AG09309 (cell line): Measurements from ENCODE around the gene LDB3.

Experiments
- DNase-seq: peaks from one replicate; pipeline ENCODE4 v3.0.0-alpha.2; 2010; ENCODE audit warnings: low read depth
- H3K4me3 ChIP-seq: 2 replicates; pipeline ENCODE4 v1.5.1; 2011; ENCODE audit warnings: mild to moderate bottlenecking, low read depth, low read length, moderate library complexity; ENCODE audit not compliant: control insufficient read depth
- CTCF ChIP-seq: IDR thresholded peaks from 2 replicates; pipeline ENCODE4 v1.5.1; 2011; ENCODE audit warnings: mild to moderate bottlenecking, low read depth, low read length, inconsistent platforms; ENCODE audit not compliant: insufficient read depth, control insufficient read depth; ENCODE audit errors: missing control alignments

Gene LDB3

GRCh38 chr10:86674912-86675311 is 6.6 kb downstream of the LDB3 start:
- no peak for TF ChIP-seq CTCF
- no peak overlapping the region for H3K4me3 ChIP-seq
- no peak for DNase-seq

DNA sequence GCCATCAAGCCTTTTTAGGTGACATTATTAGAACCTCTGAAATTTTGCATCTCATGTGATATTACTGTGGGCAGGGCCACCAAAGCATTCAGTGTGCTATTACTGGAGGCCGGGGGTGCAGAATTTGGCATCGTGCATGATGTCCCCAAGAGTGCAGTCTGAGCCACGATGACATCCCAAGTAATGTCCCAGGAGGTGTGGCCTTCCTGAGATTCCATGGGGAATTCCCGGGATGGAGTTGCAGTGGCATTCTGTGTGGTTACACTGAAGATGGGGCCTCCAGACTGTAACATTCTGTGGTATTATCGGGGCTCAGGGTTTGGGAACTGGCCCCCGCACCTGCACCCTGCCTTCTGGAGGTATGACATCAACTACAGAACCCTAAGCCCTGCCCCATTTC is 9.1 kb downstream of the LDB3 start:
- H3K4me3 ChIP-seq, result no peak overlapping the region
- no peak for DNase-seq
- no peak for TF ChIP-seq CTCF

DNA sequence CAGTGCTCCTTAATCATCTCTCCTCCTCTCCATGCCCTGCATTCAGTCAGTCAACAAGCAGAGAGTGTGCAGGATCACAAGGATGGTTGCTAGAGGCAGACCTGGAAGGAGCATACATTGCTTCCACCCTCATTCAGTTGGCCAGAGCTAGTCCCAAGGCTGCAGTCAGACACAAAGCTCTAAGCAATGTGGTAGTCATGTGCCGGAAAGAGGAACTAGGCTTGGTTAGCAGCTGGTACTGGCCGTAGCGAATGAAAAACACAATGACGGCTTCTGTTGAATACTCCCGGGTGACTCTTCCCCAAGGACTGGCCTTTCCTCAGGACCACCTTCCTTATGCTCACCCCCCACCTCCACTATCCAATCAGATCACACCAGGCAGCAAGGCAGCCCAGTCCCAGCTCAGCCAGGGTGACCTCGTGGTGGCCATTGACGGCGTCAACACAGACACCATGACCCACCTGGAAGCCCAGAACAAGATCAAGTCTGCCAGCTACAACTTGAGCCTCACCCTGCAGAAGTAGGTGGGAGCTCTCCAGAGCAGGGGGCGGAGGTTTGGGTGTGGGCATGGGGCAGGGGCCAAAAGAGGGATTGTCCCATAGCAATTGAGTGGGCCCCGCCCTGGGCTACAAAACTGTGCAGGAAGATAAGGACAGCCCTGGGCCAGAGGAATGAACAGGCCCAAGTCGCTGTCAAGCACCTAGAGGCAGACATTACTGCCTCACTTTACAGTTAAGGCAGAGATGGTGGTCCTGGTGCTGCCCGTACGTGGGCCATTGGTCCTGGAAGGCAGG is 10.9 kb downstream of the LDB3 start:
- TF ChIP-seq CTCF, result no peak
- H3K4me3 ChIP-seq, result no peak overlapping the region
- no peak for DNase-seq

GRCh38 chr10:86681047-86681446 is 12.7 kb downstream of the LDB3 start:
- no peak overlapping the region for H3K4me3 ChIP-seq
- DNase-seq, result no peak
- no peak for TF ChIP-seq CTCF

GRCh38 chr10:86681722-86682386 is 13.5 kb downstream of the LDB3 start:
- H3K4me3 ChIP-seq, result no peak overlapping the region
- DNase-seq, result no peak
- TF ChIP-seq CTCF, result no peak

- no peak for TF ChIP-seq CTCF
- no peak for DNase-seq
- no peak overlapping the region for H3K4me3 ChIP-seq
These were observed 14.4 kb downstream of the LDB3 start for GRCh38 chr10:86682675-86683074.
